Adrenal gland (tissue), 5 donors: Measurements from ENCODE around the gene ETF1.

ENCODE experiments used
- CTCF ChIP-seq, 6 experiments: fragments of 450-650 bp in 4 of 6; fragments of 200-600 bp in 2 of 6; sonication (generic) in 1 of 6; IDR thresholded peaks; 1 replicate in 5 of 6; 2 replicates in 1 of 6; pipeline versions ENCODE4 v1.5.1 to v1.8.0; 2016 to 2021; ENCODE audit warnings: antibody characterized with exemption in 6 of 6, mild to moderate bottlenecking in 2 of 6, moderate library complexity in 1 of 6
- POLR2A ChIP-seq, 2 donors: fragments of 450-650 bp; IDR thresholded peaks; one replicate each; pipeline ENCODE4 v1.6.1; 2017; ENCODE audit warnings: antibody characterized with exemption in 2 of 2, mild to moderate bottlenecking in 2 of 2, moderate library complexity in 1 of 2
- donor health status: DM: no; HTN: no; CAD: no.

- TF ChIP-seq CTCF (IDR thresholded peaks at IDR 0.05): no peak
- TF ChIP-seq POLR2A (IDR thresholded peaks at IDR 0.05): peak in 1 of 2 donors; percentile 13
Measured at GRCh38 chr5:138542180-138542955, 668 bp downstream of the ETF1 start.
